Ramos (cell line): Measurements from ENCODE around the gene DLL4.

ENCODE experiments used
- in situ Hi-C: fragments of 300-500 bp; cut with MboI; formaldehyde crosslinking; loops from one replicate; pipeline ENCODE4 v1.14.3; 2022; ENCODE audit warnings: low sequenced_read_pairs; ENCODE audit not compliant: unreplicated experiment

The DLL4 gene

GRCh38 chr15:40906091-40906990 is 22.8 kb upstream of the DLL4 start:
- in situ Hi-C loops = no loop called here

- in situ Hi-C loops = no loop called here
Observed at GRCh38 chr15:40906991-40907802, 21.9 kb upstream of the DLL4 start.

- in situ Hi-C loops = no loop called here
Observed at GRCh38 chr15:40908095-40908494, 21.0 kb upstream of the DLL4 start.

- in situ Hi-C loops = no loop called here
Observed at GRCh38 chr15:40909662-40910630, 19.2 kb upstream of the DLL4 start.

- in situ Hi-C loops = no loop called here
Observed at GRCh38 chr15:40911141-40911540, 18.0 kb upstream of the DLL4 start.

GRCh38 chr15:40911693-40912092 is 17.4 kb upstream of the DLL4 start:
- in situ Hi-C loops = no loop called here

GRCh38 chr15:40912478-40912877 is 16.7 kb upstream of the DLL4 start:
- in situ Hi-C loops = no loop called here

GRCh38 chr15:40914013-40914412 is 15.1 kb upstream of the DLL4 start:
- in situ Hi-C loops = no loop called here

- in situ Hi-C loops = no loop called here
Observed at GRCh38 chr15:40914486-40914885, 14.7 kb upstream of the DLL4 start.

GRCh38 chr15:40915116-40915661 is 14.0 kb upstream of the DLL4 start:
- in situ Hi-C loops = no loop called here

GRCh38 chr15:40915679-40916078 is 13.5 kb upstream of the DLL4 start:
- in situ Hi-C loops = no loop called here

- in situ Hi-C loops = no loop called here
Observed at GRCh38 chr15:40917585-40917984, 11.6 kb upstream of the DLL4 start.

- in situ Hi-C loops = no loop called here
Observed at GRCh38 chr15:40918146-40918798, 10.9 kb upstream of the DLL4 start.

GRCh38 chr15:40918799-40919392 is 10.2 kb upstream of the DLL4 start:
- in situ Hi-C loops = no loop called here

GRCh38 chr15:40921949-40922607 is 7.1 kb upstream of the DLL4 start:
- in situ Hi-C loops = no loop called here

GRCh38 chr15:40922608-40923005 is 6.5 kb upstream of the DLL4 start:
- in situ Hi-C loops = no loop called here

- in situ Hi-C loops = no loop called here
Observed at GRCh38 chr15:40923551-40923950, 5.6 kb upstream of the DLL4 start.

GRCh38 chr15:40925495-40925862 is 3.7 kb upstream of the DLL4 start:
- in situ Hi-C loops = no loop called here
